ENCODE results near the gene ADCY9. TPM values are rescaled to one million over a fixed set of nuclear protein-coding genes. Genes with fewer than 3 reads are reported as not detected.

ADCY9 gene
- total and polyA plus RNA-seq, 10 donors: 0.70 to 23.0 (median 11.8) TPM

DNA sequence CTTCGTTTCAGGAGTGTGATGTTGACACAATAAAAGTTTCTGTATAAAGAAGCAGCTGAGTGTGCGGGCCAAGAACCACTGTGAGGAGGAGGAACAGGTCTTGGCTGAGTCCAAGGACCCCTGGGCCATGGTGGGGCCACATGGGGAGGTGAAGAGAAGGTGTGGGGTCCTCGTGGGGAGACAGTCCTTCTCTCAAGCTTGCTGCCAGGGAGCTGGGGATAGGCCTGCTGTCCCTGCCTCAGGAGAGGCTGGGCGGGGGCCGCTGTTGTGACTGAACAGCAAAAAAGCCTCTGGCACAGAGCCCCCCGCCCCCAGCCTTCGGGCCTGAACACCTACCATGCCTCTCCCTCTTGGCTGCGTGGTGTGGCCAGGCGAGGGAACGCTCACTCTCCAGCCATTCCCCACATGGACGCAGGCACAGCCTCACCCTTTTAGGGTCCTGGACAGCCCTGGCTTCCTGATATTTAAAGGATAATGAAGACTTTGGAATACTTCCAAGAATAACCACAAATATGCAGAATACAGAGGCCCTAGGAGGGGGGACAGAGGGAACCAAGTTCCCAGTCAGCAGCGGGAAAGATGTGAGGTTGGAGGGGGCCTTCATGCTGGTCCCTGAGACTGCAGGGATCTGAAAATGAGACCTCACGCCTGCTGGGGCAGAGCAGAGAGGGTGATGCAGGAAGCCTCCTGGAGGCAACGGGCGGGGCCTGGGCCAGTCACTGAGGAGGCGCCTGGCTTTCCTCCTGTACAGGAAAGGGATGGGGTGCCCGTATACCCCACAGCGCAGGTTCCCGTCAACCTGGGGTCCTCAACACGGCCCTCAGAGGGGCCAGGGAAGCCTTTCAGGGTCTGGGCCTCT lies 135.8 kb downstream of the ADCY9 start:
- Histone ChIP-seq H3K4me3 (no peak overlapping the region), H3K27me3 (replicated peaks in 1 of 7) (no peaks in the 10 kb centered on the region), H3K27ac (no peak overlapping the region), H3K36me3 (peaks cover 0 to 55% (median 9%) of the 10 kb centered on the region in 6 donors), H3K4me1 (peaks cover 0 to 8% (median 2%) of the 10 kb centered on the region in 6 donors), H3K9me3 (no peaks in the 10 kb centered on the region)
- no peak for DNase-seq
- intact Hi-C loops (cut with DNase I; ENCODE audit: low total_unique reads): no loop called here
- TF ChIP-seq POLR2A (IDR thresholded peaks at IDR 0.05) (no peak), POLR2AphosphoS5 (IDR thresholded peaks at IDR 0.05) (no peak)
- 68 to 85% (median 80%) methylated on average over 14 to 20 of the region's 20 CpGs for WGBS, 5 donors

GRCh38 chr16:3979518-3979917 lies 136.7 kb downstream of the ADCY9 start:
- H3K27me3 ChIP-seq (replicated peaks in 1 of 7): no peaks in the 10 kb centered on the region
- DNase-seq: no peak
- peaks cover 0 to 8% (median 2%) of the 10 kb centered on the region in 6 donors for H3K4me1 ChIP-seq
- intact Hi-C loops (cut with DNase I; ENCODE audit: low total_unique reads): no loop called here
- 91 to 97% (median 93%) methylated on average over 11 to 12 of the region's 12 CpGs for WGBS, 5 donors
- H3K36me3 ChIP-seq: peaks cover 0 to 61% (median 9%) of the 10 kb centered on the region in 6 donors
- H3K27ac ChIP-seq: no peak overlapping the region
- H3K4me3 ChIP-seq: no peak overlapping the region
- TF ChIP-seq POLR2A (IDR thresholded peaks at IDR 0.05) (no peak), POLR2AphosphoS5 (IDR thresholded peaks at IDR 0.05) (no peak)
- TF ChIP-seq, protein P1, sequence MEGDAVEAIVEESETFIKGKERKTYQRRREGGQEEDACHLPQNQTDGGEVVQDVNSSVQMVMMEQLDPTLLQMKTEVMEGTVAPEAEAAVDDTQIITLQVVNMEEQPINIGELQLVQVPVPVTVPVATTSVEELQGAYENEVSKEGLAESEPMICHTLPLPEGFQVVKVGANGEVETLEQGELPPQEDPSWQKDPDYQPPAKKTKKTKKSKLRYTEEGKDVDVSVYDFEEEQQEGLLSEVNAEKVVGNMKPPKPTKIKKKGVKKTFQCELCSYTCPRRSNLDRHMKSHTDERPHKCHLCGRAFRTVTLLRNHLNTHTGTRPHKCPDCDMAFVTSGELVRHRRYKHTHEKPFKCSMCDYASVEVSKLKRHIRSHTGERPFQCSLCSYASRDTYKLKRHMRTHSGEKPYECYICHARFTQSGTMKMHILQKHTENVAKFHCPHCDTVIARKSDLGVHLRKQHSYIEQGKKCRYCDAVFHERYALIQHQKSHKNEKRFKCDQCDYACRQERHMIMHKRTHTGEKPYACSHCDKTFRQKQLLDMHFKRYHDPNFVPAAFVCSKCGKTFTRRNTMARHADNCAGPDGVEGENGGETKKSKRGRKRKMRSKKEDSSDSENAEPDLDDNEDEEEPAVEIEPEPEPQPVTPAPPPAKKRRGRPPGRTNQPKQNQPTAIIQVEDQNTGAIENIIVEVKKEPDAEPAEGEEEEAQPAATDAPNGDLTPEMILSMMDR (IDR thresholded peaks at IDR 0.05 in 8 of 11, conservative IDR thresholded peaks at IDR 0.05 in 3 of 11): no peak
- H3K9me3 ChIP-seq: no peaks in the 10 kb centered on the region

- H3K4me3 ChIP-seq: no peak overlapping the region
- H3K36me3 ChIP-seq: peaks cover 0 to 65% (median 9%) of the 10 kb centered on the region in 6 donors
- WGBS, 5 donors: 93 to 98% (median 97%) methylated on average over 22 to 25 of the region's 25 CpGs
- peaks cover 0 to 8% (median 2%) of the 10 kb centered on the region in 6 donors for H3K4me1 ChIP-seq
- DNase-seq: no peak
- H3K27me3 ChIP-seq (replicated peaks in 1 of 7): no peaks in the 10 kb centered on the region
- TF ChIP-seq, protein P1 (IDR thresholded peaks at IDR 0.05 in 8 of 11, conservative IDR thresholded peaks at IDR 0.05 in 3 of 11): no peak
- TF ChIP-seq POLR2AphosphoS5 (IDR thresholded peaks at IDR 0.05) (no peak), POLR2A (IDR thresholded peaks at IDR 0.05) (no peak)
- no peaks in the 10 kb centered on the region for H3K9me3 ChIP-seq
- intact Hi-C loops (cut with DNase I; ENCODE audit: low total_unique reads): no loop called here
- H3K27ac ChIP-seq: no peak overlapping the region
Measured at GRCh38 chr16:3979070-3979469, 137.2 kb downstream of the ADCY9 start.

GRCh38 chr16:3977376-3977775 lies 138.9 kb downstream of the ADCY9 start:
- H3K9me3 ChIP-seq: no peaks in the 10 kb centered on the region
- TF ChIP-seq POLR2A (IDR thresholded peaks at IDR 0.05) (no peak), POLR2AphosphoS5 (IDR thresholded peaks at IDR 0.05) (no peak)
- TF ChIP-seq, protein P1 (IDR thresholded peaks at IDR 0.05 in 8 of 11, conservative IDR thresholded peaks at IDR 0.05 in 3 of 11): no peak
- H3K27me3 ChIP-seq (replicated peaks in 1 of 7): no peaks in the 10 kb centered on the region
- no peak overlapping the region for H3K27ac ChIP-seq
- H3K4me1 ChIP-seq: no peaks in the 10 kb centered on the region
- DNase-seq: no peak
- intact Hi-C loops (cut with DNase I; ENCODE audit: low total_unique reads): no loop called here
- H3K36me3 ChIP-seq: peaks cover 0 to 64% (median 8%) of the 10 kb centered on the region in 6 donors
- WGBS, 5 donors: 87 to 92% (median 90%) methylated on average over 16 to 26 of the region's 26 CpGs
- H3K4me3 ChIP-seq: no peak overlapping the region

Data from spleen (tissue), 11 donors.